Stimulated activated CD8-positive, alpha-beta memory T cell treated with anti-CD3 and anti-CD28 coated beads, Interleukin-2, amount 100 ng/mL, for 1 hour (primary cell): ENCODE data around the gene EGFR.

ENCODE experiments used
- DNase-seq, 2 donors: peaks; one replicate each; pipeline ENCODE4 v3.0.0-alpha.2; 2020; ENCODE audit warnings: low read depth in 2 of 2

The EGFR gene

DNA sequence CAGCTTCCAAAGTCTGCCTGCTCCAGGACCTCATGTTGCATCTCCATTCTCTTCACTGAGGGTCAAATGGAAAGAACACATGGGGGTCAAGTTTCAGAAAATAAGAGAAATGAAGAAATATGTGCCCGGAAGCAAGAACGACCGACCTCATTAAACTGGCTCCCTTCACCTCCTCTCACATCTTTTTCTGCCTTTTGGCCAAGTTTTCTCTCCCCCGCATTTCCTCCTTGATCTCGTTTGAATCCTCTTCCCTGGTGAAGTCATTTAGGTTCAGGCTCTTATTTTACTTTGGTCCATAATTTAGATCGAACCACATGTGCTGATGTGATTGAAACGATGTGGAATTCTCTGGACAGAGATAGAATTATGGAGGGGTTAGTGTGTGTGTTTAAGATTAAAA is 44.2 kb downstream of the EGFR start:
- DNase-seq = no peak

DNA sequence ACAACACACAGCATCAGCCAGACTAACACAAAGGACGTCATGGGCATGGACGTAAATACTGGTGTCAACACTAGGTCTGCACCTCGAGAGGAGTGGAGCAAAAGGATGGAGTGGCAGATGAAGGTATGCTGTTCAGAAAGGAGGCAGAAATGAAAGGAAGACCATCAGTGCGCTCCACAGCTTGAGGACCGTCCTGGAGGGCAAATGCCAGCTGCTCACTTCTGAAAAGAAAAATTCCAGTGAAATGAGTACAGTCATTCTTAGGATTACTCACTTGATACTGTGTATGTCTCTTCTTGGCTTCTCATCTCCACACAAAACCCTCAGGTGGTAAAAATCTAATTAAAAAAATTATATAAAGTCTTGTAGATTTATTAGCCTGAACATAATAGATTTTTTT is 44.8 kb downstream of the EGFR start:
- no peak for DNase-seq

DNA sequence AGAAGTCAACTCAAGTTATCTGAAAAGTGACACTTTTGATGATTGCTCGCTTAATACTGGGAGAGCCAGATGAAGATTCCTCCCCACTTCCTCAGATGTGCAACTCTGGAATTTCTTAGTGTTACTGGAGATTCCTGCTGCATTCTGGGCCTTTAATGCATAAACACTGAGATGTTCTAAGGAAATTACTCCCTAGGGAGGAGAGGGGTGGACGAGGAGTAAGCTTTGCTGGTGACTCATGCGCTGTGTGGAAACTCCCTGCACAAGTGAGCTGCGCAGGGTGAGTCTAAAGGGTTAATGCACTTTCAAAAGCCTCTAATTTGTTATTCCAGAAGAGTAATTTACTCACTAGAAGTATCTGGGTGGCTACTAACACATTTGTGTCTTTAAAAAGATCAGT is 46.3 kb downstream of the EGFR start:
- DNase-seq = no peak

DNA sequence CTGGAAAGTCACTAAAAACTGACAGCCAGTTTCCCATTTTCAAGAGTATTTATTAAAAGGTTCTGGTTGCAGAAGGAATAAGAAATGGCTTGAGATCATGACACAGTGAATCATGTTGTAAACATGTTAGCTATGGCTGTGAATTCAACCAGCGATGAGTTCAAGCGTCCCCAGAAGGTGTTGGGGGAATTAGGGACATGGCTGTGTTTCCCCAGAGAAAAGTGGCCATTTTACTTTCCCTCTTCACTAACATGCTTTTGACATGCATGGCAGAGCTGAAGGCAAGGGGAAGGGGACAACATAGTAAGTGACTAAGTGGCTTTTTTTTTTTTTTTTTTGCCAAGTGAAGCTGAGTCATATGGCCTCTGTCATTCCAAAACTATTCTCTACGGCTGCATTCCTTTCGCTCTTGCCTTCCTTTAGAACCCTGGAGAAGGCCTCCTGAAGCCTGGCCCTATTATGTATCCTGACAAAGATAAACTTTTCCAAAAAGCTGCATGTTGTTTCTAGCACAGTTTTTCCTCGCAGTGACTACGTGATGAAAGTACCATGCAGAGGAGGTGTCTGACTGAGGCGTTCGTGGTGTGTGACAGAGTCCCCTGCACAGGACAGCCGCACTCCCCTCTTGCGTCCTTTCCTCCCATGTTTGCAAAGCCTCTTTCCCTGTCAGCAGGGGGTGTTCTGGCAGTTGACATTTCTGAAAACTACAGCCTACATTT is 46.9 kb downstream of the EGFR start:
- DNase-seq = no peak

DNA sequence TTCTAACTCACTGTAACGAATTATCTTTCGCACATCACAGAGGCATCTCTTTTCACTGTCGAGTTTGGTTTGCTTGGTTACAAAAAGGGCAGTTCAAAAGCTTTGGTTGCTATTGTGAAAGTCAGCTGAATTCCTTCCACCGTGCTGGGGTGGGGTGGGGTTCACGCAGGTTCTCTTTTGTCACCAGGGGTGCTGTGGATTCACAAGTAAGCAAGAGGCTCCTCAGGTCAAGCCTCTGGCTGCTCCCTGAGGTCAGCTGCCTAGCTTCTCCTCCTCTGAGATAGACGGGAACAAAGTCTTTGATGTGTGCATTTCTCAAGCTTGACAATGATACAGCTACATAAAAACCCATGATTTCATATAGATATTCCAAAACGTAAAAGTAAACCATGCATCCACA is 47.7 kb downstream of the EGFR start:
- no peak for DNase-seq

DNA sequence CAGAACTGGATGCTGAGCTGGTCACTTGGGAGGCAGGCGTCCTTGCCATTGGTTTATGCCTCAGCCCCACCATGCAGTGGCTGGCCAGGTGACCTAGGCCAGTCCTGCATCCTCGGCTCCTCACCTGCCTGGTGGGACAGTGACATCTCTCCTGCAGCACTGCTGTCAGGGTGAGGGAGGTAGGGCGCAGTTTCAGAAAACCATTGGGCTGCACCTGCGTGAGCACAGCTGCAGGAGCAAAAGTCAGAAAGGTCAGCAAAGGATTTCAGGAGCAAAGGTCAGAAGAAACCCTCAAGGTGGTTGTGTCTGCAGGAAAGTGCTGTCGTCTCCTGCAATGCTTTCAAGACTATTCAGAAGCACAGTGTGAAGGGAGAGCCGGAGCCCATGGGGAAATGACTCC is 48.1 kb downstream of the EGFR start:
- no peak for DNase-seq

DNA sequence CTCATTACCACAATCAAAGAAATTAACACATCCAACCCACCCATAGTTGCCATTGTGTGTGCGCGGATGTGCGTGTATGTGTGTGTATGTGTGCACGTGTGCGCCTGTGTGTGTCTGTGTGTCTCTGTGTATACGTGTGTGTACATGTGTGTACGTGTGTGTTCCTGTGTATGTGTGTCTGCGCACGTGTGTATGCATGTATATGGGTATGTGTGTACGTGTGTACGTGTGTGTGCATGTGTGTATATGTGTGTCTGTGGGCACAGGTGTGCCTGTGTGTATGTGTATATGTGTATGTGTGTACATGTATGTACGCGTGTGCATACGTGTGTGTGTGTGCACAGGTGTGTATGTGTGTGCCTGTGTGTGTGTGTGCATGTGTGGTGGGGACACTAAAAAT is 48.9 kb downstream of the EGFR start:
- no peak for DNase-seq

DNA sequence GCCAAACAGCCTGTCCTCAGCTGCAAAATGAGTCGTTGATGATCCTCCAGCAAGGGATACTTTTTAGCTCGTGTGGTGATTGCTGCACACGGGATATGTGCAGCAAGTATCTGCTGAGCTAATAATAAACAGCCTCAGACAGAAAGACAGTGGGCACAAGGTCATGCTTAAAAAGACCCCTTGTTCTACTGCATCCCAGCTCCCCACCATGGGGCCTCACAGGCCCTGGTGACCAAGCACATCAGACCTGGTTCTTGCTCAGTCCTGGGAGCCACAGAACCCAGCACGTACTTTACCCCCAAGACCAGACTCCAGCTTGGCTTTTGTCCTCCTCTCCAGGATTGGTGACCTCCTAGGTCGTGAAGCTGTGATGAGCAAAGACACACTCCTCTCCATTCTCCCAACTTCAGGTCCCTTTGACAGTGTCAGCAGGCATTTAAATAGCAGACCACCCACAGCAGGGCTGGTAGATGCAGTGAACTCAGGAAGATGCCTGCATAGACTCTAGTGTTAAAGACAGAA is 50.5 kb downstream of the EGFR start:
- no peak for DNase-seq

DNA sequence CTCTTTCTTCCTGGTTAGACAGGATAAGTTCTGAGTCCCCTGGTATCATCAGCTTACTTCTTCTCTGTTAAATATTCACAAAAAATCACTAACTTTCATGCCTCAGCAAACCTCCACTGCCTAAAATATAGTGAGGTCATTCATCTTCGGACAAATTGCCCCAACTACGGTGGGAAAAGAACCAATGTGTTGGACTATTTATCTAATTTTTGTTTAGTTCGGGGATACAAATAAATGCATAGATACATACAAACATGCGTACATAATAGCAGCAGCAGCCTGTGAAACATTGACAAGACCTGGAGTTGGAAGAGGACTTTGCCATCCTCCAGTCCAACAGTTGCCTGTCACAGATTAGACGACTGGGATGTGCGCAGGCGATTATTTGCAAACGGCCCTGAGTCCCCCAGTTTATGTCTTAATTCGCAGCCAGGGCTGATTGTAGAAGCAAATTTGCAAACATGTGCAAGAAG is 51.5 kb downstream of the EGFR start:
- DNase-seq = no peak

DNA sequence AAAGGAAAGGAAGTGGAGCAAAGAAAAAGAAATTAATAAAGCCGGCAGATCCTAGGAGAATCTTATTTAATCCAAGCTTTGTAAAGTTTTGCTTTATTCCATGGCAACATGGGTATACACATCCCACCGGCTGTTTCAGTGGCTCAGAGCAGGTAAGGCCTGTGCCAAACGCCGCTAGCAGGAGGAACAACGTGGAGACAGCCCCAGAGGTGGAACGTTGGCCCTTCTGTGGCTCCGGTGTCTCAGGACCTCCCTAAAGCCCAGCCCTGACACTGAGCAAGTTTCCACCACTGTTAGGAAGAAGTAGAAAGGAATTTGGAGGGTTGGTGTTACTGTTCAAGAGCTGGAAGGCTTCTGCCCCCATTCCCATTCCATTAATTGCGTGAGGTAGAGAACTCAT is 52.0 kb downstream of the EGFR start:
- DNase-seq = no peak

DNA sequence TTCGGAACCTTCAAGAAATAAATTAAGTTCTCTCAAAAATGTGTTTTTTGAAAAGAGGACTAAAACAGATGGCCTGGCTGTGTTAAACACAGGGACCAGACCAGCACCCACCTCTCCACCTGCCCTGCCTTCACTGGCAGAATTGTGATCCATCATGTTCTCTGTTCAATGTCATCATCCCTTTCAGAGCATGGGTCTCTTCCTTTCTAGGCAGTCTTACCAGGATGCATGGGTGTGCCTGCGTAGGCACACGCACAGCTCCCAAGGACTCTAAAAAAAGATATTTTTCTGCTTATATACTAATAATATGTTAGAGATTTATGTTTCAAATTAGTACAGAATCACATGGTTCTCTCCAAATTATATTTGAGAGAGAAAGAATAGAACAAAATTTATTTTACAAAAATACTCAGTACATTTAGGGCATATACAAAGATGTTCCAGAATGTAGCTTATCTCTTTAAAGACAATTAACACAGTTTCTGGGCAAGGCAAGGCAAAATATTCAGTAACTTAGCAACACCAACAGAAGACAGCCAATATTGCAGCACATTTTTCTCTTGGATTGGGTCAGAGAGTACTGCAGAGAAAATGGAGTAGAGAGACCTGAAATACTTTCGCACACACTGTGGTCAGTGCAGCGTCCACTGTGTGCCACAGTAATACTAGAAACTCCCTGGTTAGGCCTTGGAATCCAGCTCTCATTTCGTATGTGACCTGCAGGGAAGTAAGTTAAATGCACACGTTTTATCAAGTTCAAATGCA is 52.8 kb downstream of the EGFR start:
- no peak for DNase-seq

DNA sequence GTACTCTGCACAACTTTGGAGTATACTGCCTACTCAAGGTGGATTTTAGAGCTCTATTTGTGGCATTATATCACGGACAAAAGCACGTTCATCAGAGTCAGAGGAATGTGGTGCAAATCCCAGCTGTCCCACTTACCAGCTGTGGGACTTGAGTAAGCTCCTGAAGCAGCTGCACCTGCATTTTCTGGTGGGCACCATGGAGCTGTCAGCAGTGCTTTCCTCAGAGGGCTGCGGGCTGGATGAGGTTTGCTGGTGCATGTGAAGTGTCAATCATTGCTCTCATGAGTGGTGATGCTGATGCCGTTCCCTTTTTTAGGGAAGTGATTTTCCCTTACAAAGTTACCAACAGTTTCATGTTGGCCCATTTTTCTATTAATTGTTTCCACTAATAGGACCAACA is 53.4 kb downstream of the EGFR start:
- DNase-seq = no peak

DNA sequence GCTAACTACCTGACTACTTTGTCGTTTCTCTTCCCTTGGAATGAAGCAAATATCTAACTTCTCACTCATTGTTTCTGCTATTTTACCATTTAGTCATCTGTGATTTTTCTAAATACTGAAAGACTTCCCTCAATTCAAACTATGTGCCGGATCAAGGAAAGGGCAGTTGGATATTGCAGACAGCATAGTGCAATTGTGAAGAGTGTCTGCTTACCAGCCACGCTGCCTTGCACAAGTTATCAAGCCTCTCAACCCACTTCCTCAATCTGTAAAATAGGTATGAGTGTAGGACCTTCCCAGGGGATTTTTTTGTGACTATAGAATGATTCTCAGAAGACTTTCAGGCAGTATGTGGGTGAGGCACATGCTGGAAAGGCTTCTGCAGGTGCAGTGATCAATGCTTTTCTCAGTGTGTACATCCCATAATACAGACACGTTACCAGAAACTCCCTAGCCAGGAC is 54.3 kb downstream of the EGFR start:
- no peak for DNase-seq

DNA sequence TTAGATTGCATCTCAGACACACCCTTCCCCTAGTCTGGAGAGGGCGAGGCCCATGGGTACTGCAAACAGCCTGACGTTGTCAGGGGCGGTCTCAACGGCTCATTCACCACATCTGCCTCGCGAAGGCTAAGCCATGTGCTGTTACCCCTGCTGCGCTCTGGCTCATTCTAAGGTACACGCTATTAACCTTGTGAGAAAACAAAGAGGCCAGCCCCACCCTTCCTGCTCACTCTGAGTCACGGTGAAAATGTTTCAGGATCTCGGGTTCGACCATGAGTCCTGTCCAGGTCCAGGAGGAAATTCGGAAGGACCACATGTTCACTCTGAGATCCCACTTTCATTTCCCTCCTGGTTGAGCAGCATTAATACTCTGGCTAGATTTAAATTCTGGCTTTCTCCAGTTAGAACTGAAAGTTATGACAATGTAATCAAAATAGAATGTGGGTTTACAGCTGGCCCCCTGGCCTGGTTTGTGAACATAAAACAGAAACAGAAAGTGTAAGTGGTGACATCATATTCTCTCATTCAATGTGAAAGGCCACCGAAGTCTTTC is 55.2 kb downstream of the EGFR start:
- DNase-seq = no peak

DNA sequence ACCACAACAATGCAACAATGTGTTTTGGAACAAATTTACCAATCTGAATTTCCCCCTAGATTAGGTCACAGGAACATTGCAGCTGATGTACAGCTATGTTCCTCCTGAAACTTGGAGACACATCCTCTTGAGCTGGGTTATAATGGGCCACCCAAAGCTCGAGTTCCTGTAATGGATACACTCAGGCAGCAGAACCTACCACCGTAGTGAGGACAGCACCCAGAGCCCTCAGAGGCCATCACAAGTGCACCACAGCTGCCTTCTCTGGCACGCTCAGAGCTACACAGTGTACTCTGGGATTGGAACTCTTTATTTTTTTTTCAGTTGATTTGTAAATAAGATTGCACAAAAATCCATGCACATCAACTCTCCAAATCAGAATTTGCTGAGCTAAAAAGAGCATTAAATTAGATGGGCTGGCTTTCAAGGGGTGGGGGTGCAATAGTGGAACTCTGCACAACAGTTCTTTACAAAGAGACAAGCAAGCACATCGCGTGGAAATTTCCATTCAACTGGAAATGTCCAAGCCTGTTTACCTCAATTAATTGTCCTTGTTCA is 56.7 kb downstream of the EGFR start:
- DNase-seq = no peak

DNA sequence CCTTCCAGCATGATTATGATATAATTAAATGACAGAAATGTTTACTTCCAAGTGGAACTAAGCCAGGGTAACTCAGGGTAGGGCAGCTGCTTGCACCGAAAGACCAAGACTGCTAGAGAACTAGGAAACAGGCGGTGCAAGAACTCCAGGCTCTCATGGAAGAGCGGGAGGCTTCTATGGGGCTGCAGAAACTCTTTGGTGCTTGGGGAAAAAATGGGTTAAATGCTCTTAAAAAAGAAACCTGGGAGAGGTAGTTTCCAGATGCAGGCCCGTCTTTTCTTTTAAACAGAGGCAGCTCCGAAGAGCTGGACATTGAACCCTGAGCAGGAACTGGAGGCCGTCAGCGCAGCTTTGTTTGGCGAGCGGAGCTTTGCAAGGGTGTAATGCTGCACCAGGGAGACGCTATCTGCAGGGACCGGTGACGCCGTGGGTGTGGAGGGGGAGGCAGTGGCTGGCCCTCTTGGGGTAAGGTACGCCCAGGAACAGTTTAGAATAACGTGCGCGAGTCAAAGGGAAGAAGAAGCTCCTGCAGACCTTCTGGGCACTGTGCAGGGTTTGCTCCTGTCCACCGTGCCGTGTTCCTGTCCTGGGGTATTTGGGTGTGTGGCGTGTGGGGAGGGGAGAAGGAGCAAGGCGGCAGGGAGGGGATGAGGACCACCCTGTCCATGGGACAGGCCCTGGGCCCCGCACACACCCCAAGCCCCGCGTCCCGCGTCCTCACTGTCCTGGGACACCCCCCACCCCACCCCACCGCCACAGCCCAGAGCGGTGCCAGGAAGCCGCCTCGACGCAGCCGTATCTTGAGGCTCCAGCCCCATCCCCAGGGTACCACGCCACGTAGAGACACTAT is 59.0 kb downstream of the EGFR start:
- no peak for DNase-seq

DNA sequence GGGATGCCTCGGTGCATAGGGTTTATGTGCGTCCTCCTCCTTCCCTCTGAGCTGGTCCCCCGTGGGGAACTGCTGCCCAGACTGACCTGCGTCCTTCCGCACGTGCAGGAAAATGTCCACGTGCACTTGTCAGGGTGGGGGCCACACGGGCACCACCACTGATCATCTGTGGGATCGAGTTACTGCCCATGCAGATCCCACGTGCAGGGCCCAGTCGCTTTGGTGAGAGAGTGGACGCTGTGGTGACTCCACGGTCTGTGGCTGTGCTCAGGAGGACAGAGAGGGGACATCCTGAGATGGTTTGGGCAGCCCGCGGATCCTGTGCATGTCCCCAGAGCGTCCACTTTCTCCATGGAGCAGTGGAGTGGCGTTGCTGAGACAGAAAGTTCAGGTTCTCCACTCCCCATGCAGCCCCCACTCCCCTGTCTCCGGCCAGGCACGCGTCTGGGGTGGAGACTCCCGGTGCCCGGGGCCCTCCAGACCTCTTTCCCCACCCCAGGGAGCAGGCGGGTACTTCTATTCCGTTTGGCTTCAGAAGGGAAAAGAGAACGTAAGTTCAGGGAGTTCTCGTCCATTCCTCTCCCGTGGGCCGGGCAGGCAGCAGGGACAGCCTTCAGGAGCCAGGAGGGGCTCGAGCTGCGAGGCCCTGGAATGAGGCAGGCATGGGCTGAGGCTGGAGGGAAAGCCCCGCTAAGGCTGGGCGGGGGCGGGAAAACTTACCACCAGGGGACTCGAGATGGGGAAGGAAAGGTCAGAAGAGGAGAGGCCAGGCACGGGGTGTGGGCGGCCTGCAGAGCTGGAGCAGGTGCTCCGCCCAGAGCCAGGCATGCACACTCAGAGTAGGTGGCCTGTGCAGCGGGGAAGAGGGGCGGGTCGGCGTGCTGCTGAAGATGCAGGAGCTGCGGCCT is 59.9 kb downstream of the EGFR start:
- no peak for DNase-seq

DNA sequence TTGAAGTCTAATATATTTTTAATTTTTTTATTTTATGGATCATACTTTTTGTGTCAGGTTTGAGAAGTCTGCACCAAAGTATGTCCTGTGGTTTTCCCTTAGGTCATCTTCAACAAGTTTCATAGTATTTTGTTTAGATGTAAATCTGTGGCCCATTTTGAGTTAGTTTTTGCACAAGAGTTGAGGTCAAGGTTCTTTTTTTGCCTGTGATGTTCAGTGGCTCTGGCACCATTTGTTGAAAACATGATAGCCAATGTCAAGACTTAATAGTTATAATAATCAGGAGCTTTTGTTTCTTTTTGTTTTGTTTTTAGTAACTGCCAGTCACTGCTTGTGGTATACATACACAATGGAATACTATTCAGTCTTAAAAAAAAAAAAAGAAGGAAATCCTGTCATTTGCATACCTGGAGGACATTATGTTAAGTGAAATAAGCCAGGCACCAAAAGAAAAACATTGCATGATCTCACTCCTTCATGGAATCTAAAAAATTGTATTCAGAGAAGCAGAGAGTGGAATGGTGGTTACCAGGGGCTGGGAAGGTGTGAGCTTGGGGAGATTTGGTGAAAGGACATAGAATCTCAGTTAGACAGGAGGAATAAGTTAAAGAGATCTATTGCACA is 61.3 kb downstream of the EGFR start:
- no peak for DNase-seq

DNA sequence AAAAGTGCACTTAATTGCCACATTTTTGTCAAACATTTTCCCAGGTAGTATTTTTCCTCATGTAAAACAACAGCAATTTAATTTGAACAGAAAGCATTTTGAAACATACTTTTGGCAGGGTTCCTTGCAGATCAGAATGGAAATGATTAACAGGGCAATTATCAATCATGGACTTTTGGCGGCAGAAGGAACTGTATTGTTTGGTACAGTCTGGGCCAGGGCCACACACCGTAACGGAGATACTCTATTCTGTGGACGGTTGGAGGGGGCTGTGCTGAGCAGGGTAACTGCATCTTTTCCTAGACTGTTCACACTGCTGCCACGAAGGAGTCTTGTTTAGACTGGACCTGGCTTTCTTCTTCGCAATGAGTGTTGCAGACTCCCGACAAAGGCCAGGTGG is 62.3 kb downstream of the EGFR start:
- DNase-seq = no peak
